Tibial nerve (tissue), 4 donors: ENCODE results near the gene CTTNBP2.

Experiments used
- EP300 ChIP-seq, 2 donors: sonication (generic); formaldehyde crosslinking; IDR thresholded peaks; one replicate each; pipeline ENCODE4 v1.6.1; 2017; ENCODE audit warnings: antibody characterized with exemption in 2 of 2, mild to moderate bottlenecking in 1 of 2
- POLR2A ChIP-seq, 2 donors: fragments of 450-650 bp; IDR thresholded peaks; one replicate each; pipeline ENCODE4 v1.6.1; 2017; ENCODE audit warnings: antibody characterized with exemption in 2 of 2, mild to moderate bottlenecking in 2 of 2, moderate library complexity in 2 of 2
- TF ChIP-seq, protein P1 (sequence below), 5 experiments: fragments of 200-600 bp in 3 of 5; fragments of 450-650 bp in 2 of 5; sonication (generic) in 3 of 5; IDR thresholded peaks; one replicate each; pipeline ENCODE4 v1.5.1; 2016 to 2019; ENCODE audit warnings: antibody characterized with exemption in 5 of 5, mild to moderate bottlenecking in 3 of 5, moderate library complexity in 2 of 5

DNA sequence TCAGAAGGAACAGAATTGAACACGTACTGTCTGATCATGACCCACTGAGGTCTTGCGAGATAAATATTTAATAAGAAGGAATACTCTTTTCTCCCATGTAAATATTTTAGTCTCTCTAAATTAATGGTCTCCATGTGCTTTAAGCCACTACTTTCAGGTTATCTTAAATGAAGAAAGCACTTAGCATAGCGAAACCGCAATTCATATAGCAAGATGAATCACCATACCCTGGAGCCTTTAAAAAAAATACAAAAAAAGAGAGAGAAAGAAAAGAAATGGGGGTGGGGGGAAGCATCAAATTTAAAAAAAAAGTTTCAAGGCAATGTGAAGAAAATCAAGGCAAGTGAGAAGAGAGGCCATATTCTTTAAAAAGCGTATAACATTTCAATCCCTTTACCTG, 82.5 kb downstream of the CTTNBP2 start:
- TF ChIP-seq, protein P1, sequence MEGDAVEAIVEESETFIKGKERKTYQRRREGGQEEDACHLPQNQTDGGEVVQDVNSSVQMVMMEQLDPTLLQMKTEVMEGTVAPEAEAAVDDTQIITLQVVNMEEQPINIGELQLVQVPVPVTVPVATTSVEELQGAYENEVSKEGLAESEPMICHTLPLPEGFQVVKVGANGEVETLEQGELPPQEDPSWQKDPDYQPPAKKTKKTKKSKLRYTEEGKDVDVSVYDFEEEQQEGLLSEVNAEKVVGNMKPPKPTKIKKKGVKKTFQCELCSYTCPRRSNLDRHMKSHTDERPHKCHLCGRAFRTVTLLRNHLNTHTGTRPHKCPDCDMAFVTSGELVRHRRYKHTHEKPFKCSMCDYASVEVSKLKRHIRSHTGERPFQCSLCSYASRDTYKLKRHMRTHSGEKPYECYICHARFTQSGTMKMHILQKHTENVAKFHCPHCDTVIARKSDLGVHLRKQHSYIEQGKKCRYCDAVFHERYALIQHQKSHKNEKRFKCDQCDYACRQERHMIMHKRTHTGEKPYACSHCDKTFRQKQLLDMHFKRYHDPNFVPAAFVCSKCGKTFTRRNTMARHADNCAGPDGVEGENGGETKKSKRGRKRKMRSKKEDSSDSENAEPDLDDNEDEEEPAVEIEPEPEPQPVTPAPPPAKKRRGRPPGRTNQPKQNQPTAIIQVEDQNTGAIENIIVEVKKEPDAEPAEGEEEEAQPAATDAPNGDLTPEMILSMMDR (IDR thresholded peaks at IDR 0.05), result no peak
- TF ChIP-seq EP300 (IDR thresholded peaks at IDR 0.05) (no peak), POLR2A (IDR thresholded peaks at IDR 0.05) (no peak)
